Measurements from ENCODE around the gene HLA-DOB.
A peak's percentile ranks its signal among the peaks of the same experiment; 100 is the strongest.

HLA-DOB gene

DNA sequence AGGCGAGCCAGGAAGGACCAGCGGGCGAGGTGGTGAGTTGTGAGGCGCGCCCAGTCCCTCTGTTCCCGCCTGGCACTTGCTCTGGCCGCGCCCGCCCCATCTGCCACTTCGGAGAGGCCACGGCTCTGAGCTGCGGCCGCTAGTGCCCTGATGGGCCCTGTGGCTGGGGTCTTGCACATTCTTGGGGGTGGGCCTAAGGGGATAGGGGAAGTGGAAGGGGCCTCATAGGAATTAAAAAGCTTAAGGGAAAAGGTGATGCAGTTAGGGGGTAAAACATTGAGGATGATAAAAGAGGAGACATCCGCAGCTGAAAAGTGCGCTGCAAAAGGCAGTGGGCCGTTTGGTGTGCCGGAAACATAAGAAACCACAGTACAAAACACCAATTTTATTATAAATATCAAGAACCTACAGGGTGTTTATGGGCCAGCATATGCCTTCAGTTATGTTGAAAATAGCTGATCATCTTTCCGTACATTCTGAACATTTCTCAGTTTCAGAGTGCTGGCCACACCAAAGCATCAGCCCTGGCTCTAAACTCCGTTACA, 28.1 kb upstream of the HLA-DOB start:
- Histone ChIP-seq H3K27me3 (replicated peaks; ENCODE audit: insufficient read depth, low read length) (no peaks in the 10 kb centered on the region), H3K79me2 (ENCODE audit: low read length) (peaks cover 39% of the 10 kb centered on the region), H3F3A (ENCODE audit: insufficient read depth, low read length) (peaks cover 23% of the 10 kb centered on the region), H3K4me3 (ENCODE audit: low read length) (peak overlapping the region; percentile 88), H3K27ac (ENCODE audit: low read length) (peak overlapping the region; percentile 87), H2AFZ (ENCODE audit: low read length) (no peak overlapping the region), H3K9me3 (replicated peaks; ENCODE audit: insufficient read depth, low read length) (no peaks in the 10 kb centered on the region), H3K36me3 (replicated peaks; ENCODE audit: insufficient read depth, low read length) (no peaks in the 10 kb centered on the region), H3K4me2 (ENCODE audit: low read depth, low read length) (peak overlapping the region; percentile 82), H4K20me1 (ENCODE audit: insufficient read depth, low read length) (no peaks in the 10 kb centered on the region), H3K9ac (ENCODE audit: low read length) (peak overlapping the region; percentile 81; the same call in 1 of the 2 replicates), H3K9me2 (replicated peaks; ENCODE audit: insufficient read depth, low read length) (no peaks in the 10 kb centered on the region), H3K4me1 (ENCODE audit: low read length) (peaks cover 21% of the 10 kb centered on the region)
- TF ChIP-seq EZH2phosphoT487 (IDR thresholded peaks at IDR 0.05; ENCODE audit: low read length): no peak
- TF ChIP-seq, protein P1, sequence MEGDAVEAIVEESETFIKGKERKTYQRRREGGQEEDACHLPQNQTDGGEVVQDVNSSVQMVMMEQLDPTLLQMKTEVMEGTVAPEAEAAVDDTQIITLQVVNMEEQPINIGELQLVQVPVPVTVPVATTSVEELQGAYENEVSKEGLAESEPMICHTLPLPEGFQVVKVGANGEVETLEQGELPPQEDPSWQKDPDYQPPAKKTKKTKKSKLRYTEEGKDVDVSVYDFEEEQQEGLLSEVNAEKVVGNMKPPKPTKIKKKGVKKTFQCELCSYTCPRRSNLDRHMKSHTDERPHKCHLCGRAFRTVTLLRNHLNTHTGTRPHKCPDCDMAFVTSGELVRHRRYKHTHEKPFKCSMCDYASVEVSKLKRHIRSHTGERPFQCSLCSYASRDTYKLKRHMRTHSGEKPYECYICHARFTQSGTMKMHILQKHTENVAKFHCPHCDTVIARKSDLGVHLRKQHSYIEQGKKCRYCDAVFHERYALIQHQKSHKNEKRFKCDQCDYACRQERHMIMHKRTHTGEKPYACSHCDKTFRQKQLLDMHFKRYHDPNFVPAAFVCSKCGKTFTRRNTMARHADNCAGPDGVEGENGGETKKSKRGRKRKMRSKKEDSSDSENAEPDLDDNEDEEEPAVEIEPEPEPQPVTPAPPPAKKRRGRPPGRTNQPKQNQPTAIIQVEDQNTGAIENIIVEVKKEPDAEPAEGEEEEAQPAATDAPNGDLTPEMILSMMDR (IDR thresholded peaks at IDR 0.05; ENCODE audit: low read length): no peak
- no peak for TF ChIP-seq EZH2 (optimal IDR thresholded peaks at IDR 0.05; ENCODE audit: low read depth, low read length)
- DNase-seq: peak; percentile 17

GRCh38 chr6:32843979-32844838, 27.4 kb upstream of the HLA-DOB start, which contains the start of gene PSMB8:
Gene PSMB8 (minus strand): TSS chr6:32844047. CDS start chr6:32843996, 51 bp downstream.
- Histone ChIP-seq H3K27me3 (replicated peaks; ENCODE audit: insufficient read depth, low read length) (no peaks in the 10 kb centered on the region), H3K9me3 (replicated peaks; ENCODE audit: insufficient read depth, low read length) (no peaks in the 10 kb centered on the region), H3K4me3 (ENCODE audit: low read length) (peak within 1 kb of the TSS; percentile 88), H4K20me1 (ENCODE audit: insufficient read depth, low read length) (no peaks in the 10 kb centered on the region), H3K9me2 (replicated peaks; ENCODE audit: insufficient read depth, low read length) (no peaks in the 10 kb centered on the region), H3K27ac (ENCODE audit: low read length) (peak within 1 kb of the TSS; percentile 87), H3K36me3 (replicated peaks; ENCODE audit: insufficient read depth, low read length) (no peaks in the 10 kb centered on the region), H2AFZ (ENCODE audit: low read length) (peak within 1 kb of the TSS; percentile 86), H3K4me1 (ENCODE audit: low read length) (peaks cover 21% of the 10 kb centered on the region), H3K4me2 (ENCODE audit: low read depth, low read length) (peak within 1 kb of the TSS; percentile 82), H3F3A (ENCODE audit: insufficient read depth, low read length) (peaks cover 27% of the 10 kb centered on the region), H3K9ac (ENCODE audit: low read length) (peak within 1 kb of the TSS; percentile 81), H3K79me2 (ENCODE audit: low read length) (peaks cover 38% of the 10 kb centered on the region)
- peak; percentile 98 for DNase-seq
- TF ChIP-seq EZH2phosphoT487 (IDR thresholded peaks at IDR 0.05; ENCODE audit: low read length): no peak
- TF ChIP-seq, protein P1 (IDR thresholded peaks at IDR 0.05; ENCODE audit: low read length): no peak
- TF ChIP-seq EZH2 (optimal IDR thresholded peaks at IDR 0.05; ENCODE audit: low read depth, low read length): no peak

GRCh38 chr6:32843331-32843978, 26.7 kb upstream of the HLA-DOB start:
- H3K36me3 ChIP-seq (replicated peaks; ENCODE audit: insufficient read depth, low read length): no peaks in the 10 kb centered on the region
- no peaks in the 10 kb centered on the region for H3K9me3 ChIP-seq (replicated peaks; ENCODE audit: insufficient read depth, low read length)
- H3K79me2 ChIP-seq (ENCODE audit: low read length): peaks cover 38% of the 10 kb centered on the region
- no peak for DNase-seq
- H4K20me1 ChIP-seq (ENCODE audit: insufficient read depth, low read length): no peaks in the 10 kb centered on the region
- no peaks in the 10 kb centered on the region for H3K27me3 ChIP-seq (replicated peaks; ENCODE audit: insufficient read depth, low read length)
- H3K9me2 ChIP-seq (replicated peaks; ENCODE audit: insufficient read depth, low read length): no peaks in the 10 kb centered on the region
- TF ChIP-seq, protein P1 (IDR thresholded peaks at IDR 0.05; ENCODE audit: low read length): no peak
- TF ChIP-seq EZH2 (optimal IDR thresholded peaks at IDR 0.05; ENCODE audit: low read depth, low read length) (no peak), EZH2phosphoT487 (IDR thresholded peaks at IDR 0.05; ENCODE audit: low read length) (no peak)
- peak overlapping the region; percentile 87; the same call in 1 of the 2 replicates for H3K27ac ChIP-seq (ENCODE audit: low read length)
- peak overlapping the region; percentile 81 for H3K9ac ChIP-seq (ENCODE audit: low read length)
- H3K4me2 ChIP-seq (ENCODE audit: low read depth, low read length): peak overlapping the region; percentile 82
- peaks cover 27% of the 10 kb centered on the region for H3F3A ChIP-seq (ENCODE audit: insufficient read depth, low read length)
- peak overlapping the region; percentile 88 for H3K4me3 ChIP-seq (ENCODE audit: low read length)
- peaks cover 21% of the 10 kb centered on the region for H3K4me1 ChIP-seq (ENCODE audit: low read length)
- H2AFZ ChIP-seq (ENCODE audit: low read length): peak overlapping the region; percentile 86

Data from MM.1S (cell line).